H9 (cell line): Measurements from ENCODE around the gene MGLL. TPM values are rescaled to one million over a fixed set of nuclear protein-coding genes. Genes with fewer than 3 reads are reported as not detected.

Source experiments
- DNase-seq: peaks from one replicate; pipeline ENCODE4 v3.0.0-alpha.2; 2017
- H2AFZ ChIP-seq: one replicate; pipeline ENCODE4 v1.6.1; 2013; ENCODE audit warnings: mild to moderate bottlenecking, low read length, control low read depth, moderate library complexity
- H2AK5ac ChIP-seq: 2 replicates; pipeline ENCODE4 v1.6.1; 2013; ENCODE audit warnings: low read length, control low read depth, mixed read lengths; ENCODE audit not compliant: insufficient read length
- H2BK120ac ChIP-seq: one replicate; pipeline ENCODE4 v1.6.1; 2013; ENCODE audit warnings: low read depth, mild to moderate bottlenecking, low read length, control low read depth, inconsistent platforms; ENCODE audit not compliant: poor library complexity, severe bottlenecking
- H2BK12ac ChIP-seq: 2 replicates; pipeline ENCODE4 v1.6.1; 2013; ENCODE audit warnings: low read length, control low read depth, mixed read lengths, low read depth; ENCODE audit not compliant: insufficient read length
- H2BK15ac ChIP-seq: 2 replicates; pipeline ENCODE4 v1.6.1; 2013; ENCODE audit warnings: low read depth, low read length, control low read depth
- H2BK20ac ChIP-seq: one replicate; pipeline ENCODE4 v1.6.1; 2013; ENCODE audit warnings: low read depth, mild to moderate bottlenecking, low read length, control low read depth, inconsistent platforms; ENCODE audit not compliant: poor library complexity, severe bottlenecking
- H2BK5ac ChIP-seq: 2 replicates; pipeline ENCODE4 v1.6.1; 2013; ENCODE audit warnings: low read length, control low read depth, mixed read lengths; ENCODE audit not compliant: insufficient read length
- H3K14ac ChIP-seq: 2 replicates; pipeline ENCODE4 v1.6.1; 2013; ENCODE audit warnings: low read length, control low read depth; ENCODE audit not compliant: insufficient read depth
- H3K18ac ChIP-seq: 2 replicates; pipeline ENCODE4 v1.6.1; 2013; ENCODE audit warnings: low read depth, mild to moderate bottlenecking, mixed read lengths, low read length, control low read depth; ENCODE audit not compliant: insufficient read length
- H3K23ac ChIP-seq: 2 replicates; pipeline ENCODE4 v1.6.1; 2013; ENCODE audit warnings: low read length, control low read depth, mixed read lengths, low read depth; ENCODE audit not compliant: insufficient read length
- H3K23me2 ChIP-seq: 2 replicates; pipeline ENCODE4 v1.6.1; 2013; ENCODE audit warnings: low read depth, mild to moderate bottlenecking, mixed read lengths, low read length, control low read depth; ENCODE audit not compliant: insufficient read length, poor library complexity, severe bottlenecking
- H3K27ac ChIP-seq: 2 replicates; pipeline ENCODE4 v1.5.1; 2013; ENCODE audit warnings: low read length, control low read depth, mixed read lengths, low read depth; ENCODE audit not compliant: insufficient read length
- H3K27me3 ChIP-seq: 2 replicates; pipeline ENCODE4 v1.6.1; 2013; ENCODE audit warnings: low read length, control low read depth, inconsistent platforms; ENCODE audit not compliant: insufficient read depth
- H3K4ac ChIP-seq: 2 replicates; pipeline ENCODE4 v1.6.1; 2013; ENCODE audit warnings: low read depth, mild to moderate bottlenecking, control low read depth, inconsistent platforms, low read length, moderate library complexity
- H3K4me1 ChIP-seq: 2 replicates; pipeline ENCODE4 v1.6.1; 2013; ENCODE audit warnings: low read length, control low read depth, inconsistent platforms; ENCODE audit not compliant: insufficient read depth
- H3K4me2 ChIP-seq: 2 replicates; pipeline ENCODE4 v1.6.1; 2013; ENCODE audit warnings: low read length, control low read depth, mixed read lengths; ENCODE audit not compliant: insufficient read length, insufficient read depth
- H3K56ac ChIP-seq: 2 replicates; pipeline ENCODE4 v1.6.1; 2013; ENCODE audit warnings: low read depth, mild to moderate bottlenecking, mixed read lengths, low read length, control low read depth; ENCODE audit not compliant: insufficient read length
- H3K79me1 ChIP-seq: 2 replicates; pipeline ENCODE4 v1.6.1; 2013; ENCODE audit warnings: low read depth, mild to moderate bottlenecking, moderate library complexity, low read length, control low read depth, inconsistent platforms; ENCODE audit not compliant: insufficient read depth, poor library complexity, severe bottlenecking
- H3K79me2 ChIP-seq: 2 replicates; pipeline ENCODE4 v1.6.1; 2013; ENCODE audit warnings: low read length, control low read depth, inconsistent platforms; ENCODE audit not compliant: insufficient read depth
- H3K9ac ChIP-seq: 2 replicates; pipeline ENCODE4 v1.6.1; 2013; ENCODE audit warnings: low read length, control low read depth, mixed read lengths; ENCODE audit not compliant: insufficient read length; ENCODE audit errors: extremely low read depth
- H3K9me3 ChIP-seq: one replicate; pipeline ENCODE4 v1.6.1; 2013; ENCODE audit warnings: low read depth, low read length, inconsistent platforms; ENCODE audit not compliant: control insufficient read depth
- H3T11ph ChIP-seq: one replicate; pipeline ENCODE4 v1.6.1; 2013; ENCODE audit warnings: mild to moderate bottlenecking, low read length, control low read depth, inconsistent platforms
- H4K20me1 ChIP-seq: one replicate; pipeline ENCODE4 v1.6.1; 2013; ENCODE audit not compliant: control insufficient read depth, insufficient read length, insufficient read depth
- H4K5ac ChIP-seq: 2 replicates; pipeline ENCODE4 v1.6.1; 2013; ENCODE audit warnings: low read depth, mild to moderate bottlenecking, mixed read lengths, low read length, control low read depth; ENCODE audit not compliant: insufficient read length
- H4K8ac ChIP-seq: replicated peaks from 2 replicates; pipeline ENCODE4 v1.6.1; 2013; ENCODE audit warnings: low read length, control low read depth, mixed read lengths, low read depth; ENCODE audit not compliant: insufficient read length
- H4K91ac ChIP-seq: 2 replicates; pipeline ENCODE4 v1.6.1; 2013; ENCODE audit warnings: low read depth, mild to moderate bottlenecking, moderate library complexity, mixed read lengths, low read length, control low read depth; ENCODE audit not compliant: insufficient read length
- H3K27ac Mint-ChIP-seq, 3 experiments: 2 replicates in 2 of 3; 3 replicates in 1 of 3; pipeline ENCODE4 v1.8.0; 2020 to 2021; ENCODE audit warnings: mixed read lengths in 3 of 3, mild to moderate bottlenecking in 1 of 3, moderate library complexity in 1 of 3
- H3K27me3 Mint-ChIP-seq: 2 replicates; pipeline ENCODE4 v1.8.0; 2021; ENCODE audit warnings: low read depth, mild to moderate bottlenecking, moderate library complexity, mixed read lengths
- H3K36me3 Mint-ChIP-seq, 3 experiments: 2 replicates in 2 of 3; 3 replicates in 1 of 3; pipeline ENCODE4 v1.8.0; 2020 to 2021; ENCODE audit warnings: low read depth in 3 of 3, mixed read lengths in 3 of 3; ENCODE audit not compliant: insufficient read depth in 1 of 3
- H3K4me1 Mint-ChIP-seq, 2 experiments: 2 replicates each; pipeline ENCODE4 v1.8.0; 2020; ENCODE audit warnings: mixed read lengths in 2 of 2
- H3K4me3 Mint-ChIP-seq, 2 experiments: 2 replicates in 1 of 2; 3 replicates in 1 of 2; pipeline ENCODE4 v1.8.0; 2020 to 2021; ENCODE audit warnings: mild to moderate bottlenecking in 2 of 2, mixed read lengths in 2 of 2, moderate library complexity in 1 of 2
- H3K9me3 Mint-ChIP-seq, 2 experiments: 2 replicates in 1 of 2; 3 replicates in 1 of 2; pipeline ENCODE4 v1.8.0; 2020; ENCODE audit warnings: mild to moderate bottlenecking in 2 of 2, mixed read lengths in 2 of 2, moderate library complexity in 1 of 2
- CTCF ChIP-seq: fragments of 200-600 bp; sonication (generic); conservative IDR thresholded peaks from 3 replicates; pipeline ENCODE4 v1.8.0; 2021; ENCODE audit warnings: antibody characterized with exemption, mild to moderate bottlenecking
- WGBS: extraction: QIAGEN DNeasy Blood & Tissue Kit; methylation state at CpG from one replicate; pipeline ENCODE4 v1.1.7; 2013; ENCODE audit warnings: missing lambda C conversion rate, low lambda C conversion rate, mixed read lengths; ENCODE audit not compliant: insufficient read length; ENCODE audit errors: extremely low coverage; 5-methylcytosine and 5-hydroxymethylcytosine counted together
- total RNA-seq: library from RNA; stranded (reverse); gene quantifications from 2 replicates; pipeline ENCODE4 v1.2.1, GENCODE V29; 2021

MGLL gene
- total RNA-seq, 1 experiment from 2014 or later: 0.11 TPM

- Histone ChIP-seq H4K20me1 (no peaks in the 10 kb centered on the region), H2BK5ac (no peak overlapping the region), H3K18ac (no peak overlapping the region), H3K14ac (no peak overlapping the region), H3K27me3 (no peaks in the 10 kb centered on the region), H3K4me1 (no peaks in the 10 kb centered on the region), H3K79me1 (no peaks in the 10 kb centered on the region), H3K4me2 (no peak overlapping the region), H3K9ac (no peak overlapping the region), H3K4ac (no peak overlapping the region), H2AFZ (no peak overlapping the region), H4K8ac (no peak overlapping the region), H3K23ac (no peak overlapping the region), H2BK12ac (no peak overlapping the region), H3K23me2 (peaks cover 10% of the 10 kb centered on the region), H3T11ph (no peak overlapping the region), H2BK15ac (no peak overlapping the region), H3K56ac (no peak overlapping the region), H2BK20ac (no peak overlapping the region), H2AK5ac (no peak overlapping the region), H4K91ac (no peak overlapping the region), H3K27ac (no peak overlapping the region), H3K79me2 (no peaks in the 10 kb centered on the region), H3K9me3 (no peaks in the 10 kb centered on the region), H2BK120ac (no peak overlapping the region), H4K5ac (no peak overlapping the region)
- Mint-ChIP-seq H3K27ac (peak overlapping the region in 1 of 3 experiments; percentile 16; a peak in 1 of 7 replicates), H3K4me3 (no peak overlapping the region), H3K4me1 (peaks cover 10 to 12% of the 10 kb centered on the region in 2 experiments), H3K36me3 (no peaks in the 10 kb centered on the region; a peak in 1 of 7 replicates), H3K9me3 (no peaks in the 10 kb centered on the region), H3K27me3 (peaks cover 7% of the 10 kb centered on the region)
- no peak for TF ChIP-seq CTCF
- no CpG with 5 or more reads among the region's 29 CpGs for WGBS
- DNase-seq: peak; percentile 27
Observed at GRCh38 chr3:127675651-127676391, 146.5 kb downstream of the MGLL start.
